Heart left ventricle (tissue), 16 donors: Measurements from ENCODE around the gene FBXL3. TPM values are rescaled to one million over a fixed set of nuclear protein-coding genes. Genes with fewer than 3 reads are reported as not detected.

Experiments
- ATAC-seq, 4 donors: fragments of 200-7000 bp; cut with Tn5 transposase; one replicate each; pipeline ENCODE4 v1.9.1; 2020 to 2022; ENCODE audit warnings: moderate library complexity in 4 of 4, mild to moderate bottlenecking in 3 of 4, moderate number of reproducible peaks in 1 of 4
- DNase-seq, 5 donors: peaks; one replicate each; pipeline ENCODE4 v3.0.0-alpha.2; 2020
- H3K27ac ChIP-seq, 12 donors: fragments of 200-600 bp; sonication (generic) in 4 of 12; one replicate each; pipeline versions ENCODE4 v1.5.0 to v1.8.0; 2016 to 2022; ENCODE audit warnings: mild to moderate bottlenecking in 2 of 12
- H3K27me3 ChIP-seq, 9 donors: fragments of 200-600 bp; sonication (generic) in 2 of 9; one replicate each; pipeline versions ENCODE4 v1.5.1 to v1.8.0; 2016 to 2022; ENCODE audit warnings: mild to moderate bottlenecking in 3 of 9
- H3K36me3 ChIP-seq, 9 donors: fragments of 200-600 bp; sonication (generic) in 2 of 9; one replicate each; pipeline versions ENCODE4 v1.5.0 to v1.8.0; 2018 to 2022; ENCODE audit warnings: mild to moderate bottlenecking in 2 of 9
- H3K4me1 ChIP-seq, 12 donors: fragments of 200-600 bp; sonication (generic) in 4 of 12; one replicate each; pipeline versions ENCODE4 v1.5.0 to v1.8.0; 2016 to 2022; ENCODE audit warnings: mild to moderate bottlenecking in 3 of 12
- H3K4me3 ChIP-seq, 12 donors: fragments of 200-600 bp; sonication (generic) in 4 of 12; one replicate each; pipeline versions ENCODE4 v1.5.0 to v1.8.0; 2017 to 2022; ENCODE audit warnings: mild to moderate bottlenecking in 9 of 12, moderate library complexity in 4 of 12
- H3K9me3 ChIP-seq, 12 donors: fragments of 200-600 bp; sonication (generic) in 4 of 12; one replicate each; pipeline versions ENCODE4 v1.5.0 to v1.8.0; 2016 to 2022; ENCODE audit warnings: mild to moderate bottlenecking in 1 of 12
- POLR2A ChIP-seq, 2 donors: fragments of 450-650 bp; IDR thresholded peaks; one replicate each; pipeline ENCODE4 v1.6.1; 2017; ENCODE audit warnings: antibody characterized with exemption in 2 of 2, mild to moderate bottlenecking in 2 of 2, moderate library complexity in 2 of 2
- WGBS, 4 donors: extraction: QIAGEN DNeasy Blood & Tissue Kit in 2 of 4; methylation state at CpG; one replicate each; pipeline versions ENCODE4 v1.1.5 to v1.1.7; 2013 to 2018; 5-methylcytosine and 5-hydroxymethylcytosine counted together
- intact Hi-C, 10 donors: fragments of 100-400 bp; cut with DNase I; formaldehyde crosslinking; loops; one replicate each; pipeline versions ENCODE4 v1.11.1 to v1.14.2; 2022
- polyA plus RNA-seq, 2 donors: library from polyadenylated mRNA; stranded (reverse); fragments of 200-250 nt; gene quantifications; one replicate each; pipeline ENCODE4 v1.2.3, GENCODE V29; 2013
- total RNA-seq, 9 donors: library from RNA; depleted of rRNA in 2 of 9; stranded (reverse); fragments of >200 nt in 2 of 9; fragmentation: NEBNext Ultra II Directional in 3 of 9; extraction: Animal tissue kit (Norgen Biotek cat#: 25700) in 3 of 9; gene quantifications; one replicate each; pipeline versions ENCODE4 v1.1.0 to v1.2.4, GENCODE V29; 2016 to 2023
- TF ChIP-seq, protein P1 (sequence below), 12 donors: fragments of 200-600 bp; sonication (generic) in 4 of 12; IDR thresholded peaks; one replicate each; pipeline versions ENCODE4 v1.5.0 to v1.8.0; 2018 to 2022; ENCODE audit warnings: antibody characterized with exemption in 12 of 12, mild to moderate bottlenecking in 5 of 12
- donor health status: ischemic (EF 13 %, LVEDD 7.1; RV severe dilation, severe dysfunction).
- donor health status: healthy with polysubstance abuse.
- donor health status: DM: no; HTN: yes; CAD: no.
- donor health status: DM: no; HTN: no; CAD: no.
- donor health status: ischemic (EF 25% LVEDD 6.9; RV normal size, moderate dysfunction).
- donor health status: ischemic (EF 25% LVEDD 5.7; RV mildly dilated, moderate dysfunction).
- donor health status: healthy.
- donor health status: DM: yes; HTN: yes; CAD: no.
- donor health status: ischemic (EF 35%, LVEDD 5.7; RV mildly dilated, moderate dysfunction).
- donor health status: nonischemic (EF 11% LVEDD 7.7; RV severe dilation, severe dysfunction).
- donor health status: DM: yes; HTN: yes; CAD: no.
- donor health status: PGD.
- donor health status: ischemic (EF 29% LVEDD 5.4; RV normal size, mild dysfunction).
- donor health status: nonischemic (EF 23%, LVEDD 6.1; RV moderate dilation, normal function).

FBXL3 gene
- total and polyA plus RNA-seq, 11 donors: 11.8 to 50.0 (median 31.4) TPM

DNA sequence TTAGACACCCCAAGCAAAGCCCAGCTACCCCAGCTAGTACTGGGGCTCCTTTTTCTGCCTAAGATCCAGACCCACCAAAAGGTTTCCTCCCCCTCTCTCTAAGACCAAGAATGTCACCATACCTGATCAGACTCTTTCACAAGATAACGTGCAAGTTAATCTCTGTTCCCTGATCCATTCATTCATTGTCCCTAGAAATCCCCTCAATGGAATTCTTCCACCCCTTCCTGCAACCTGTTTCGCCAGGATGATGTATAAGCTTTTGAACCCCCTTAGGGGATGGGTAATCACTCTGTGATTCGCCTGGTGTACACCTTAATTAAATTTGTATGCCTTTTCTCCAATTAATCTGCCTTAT is 52.4 kb downstream of the FBXL3 start:
- intact Hi-C loops: loop anchor here in 1 of 10 donors (10.0 kb wide), 1 partner anchor 1100 kb away; no protein-coding TSS in a partner anchor
- 92 to 99% (median 94%) methylated on average over 3 of the region's 3 CpGs for WGBS, 4 donors

GRCh38 chr13:76973920-76974617 is 52.9 kb downstream of the FBXL3 start:
- intact Hi-C loops: loop anchor here in 1 of 10 donors (10.0 kb wide), 1 partner anchor 1099 kb away; no protein-coding TSS in a partner anchor
- no peak for ATAC-seq

More for the DNA sequence above, 52.4 kb downstream of the FBXL3 start:
- H3K27ac ChIP-seq: no peak overlapping the region
- no peaks in the 10 kb centered on the region for H3K36me3 ChIP-seq
- ATAC-seq: no peak
- H3K4me3 ChIP-seq: no peak overlapping the region
- DNase-seq: no peak
- TF ChIP-seq, protein P1, sequence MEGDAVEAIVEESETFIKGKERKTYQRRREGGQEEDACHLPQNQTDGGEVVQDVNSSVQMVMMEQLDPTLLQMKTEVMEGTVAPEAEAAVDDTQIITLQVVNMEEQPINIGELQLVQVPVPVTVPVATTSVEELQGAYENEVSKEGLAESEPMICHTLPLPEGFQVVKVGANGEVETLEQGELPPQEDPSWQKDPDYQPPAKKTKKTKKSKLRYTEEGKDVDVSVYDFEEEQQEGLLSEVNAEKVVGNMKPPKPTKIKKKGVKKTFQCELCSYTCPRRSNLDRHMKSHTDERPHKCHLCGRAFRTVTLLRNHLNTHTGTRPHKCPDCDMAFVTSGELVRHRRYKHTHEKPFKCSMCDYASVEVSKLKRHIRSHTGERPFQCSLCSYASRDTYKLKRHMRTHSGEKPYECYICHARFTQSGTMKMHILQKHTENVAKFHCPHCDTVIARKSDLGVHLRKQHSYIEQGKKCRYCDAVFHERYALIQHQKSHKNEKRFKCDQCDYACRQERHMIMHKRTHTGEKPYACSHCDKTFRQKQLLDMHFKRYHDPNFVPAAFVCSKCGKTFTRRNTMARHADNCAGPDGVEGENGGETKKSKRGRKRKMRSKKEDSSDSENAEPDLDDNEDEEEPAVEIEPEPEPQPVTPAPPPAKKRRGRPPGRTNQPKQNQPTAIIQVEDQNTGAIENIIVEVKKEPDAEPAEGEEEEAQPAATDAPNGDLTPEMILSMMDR (IDR thresholded peaks at IDR 0.05): no peak
- TF ChIP-seq POLR2A (IDR thresholded peaks at IDR 0.05): no peak
- peaks cover 0 to 3% (median 0%) of the 10 kb centered on the region in 12 donors for H3K4me1 ChIP-seq
- peaks cover 0 to 23% (median 6%) of the 10 kb centered on the region in 9 donors for H3K27me3 ChIP-seq
- H3K9me3 ChIP-seq: no peaks in the 10 kb centered on the region

DNA sequence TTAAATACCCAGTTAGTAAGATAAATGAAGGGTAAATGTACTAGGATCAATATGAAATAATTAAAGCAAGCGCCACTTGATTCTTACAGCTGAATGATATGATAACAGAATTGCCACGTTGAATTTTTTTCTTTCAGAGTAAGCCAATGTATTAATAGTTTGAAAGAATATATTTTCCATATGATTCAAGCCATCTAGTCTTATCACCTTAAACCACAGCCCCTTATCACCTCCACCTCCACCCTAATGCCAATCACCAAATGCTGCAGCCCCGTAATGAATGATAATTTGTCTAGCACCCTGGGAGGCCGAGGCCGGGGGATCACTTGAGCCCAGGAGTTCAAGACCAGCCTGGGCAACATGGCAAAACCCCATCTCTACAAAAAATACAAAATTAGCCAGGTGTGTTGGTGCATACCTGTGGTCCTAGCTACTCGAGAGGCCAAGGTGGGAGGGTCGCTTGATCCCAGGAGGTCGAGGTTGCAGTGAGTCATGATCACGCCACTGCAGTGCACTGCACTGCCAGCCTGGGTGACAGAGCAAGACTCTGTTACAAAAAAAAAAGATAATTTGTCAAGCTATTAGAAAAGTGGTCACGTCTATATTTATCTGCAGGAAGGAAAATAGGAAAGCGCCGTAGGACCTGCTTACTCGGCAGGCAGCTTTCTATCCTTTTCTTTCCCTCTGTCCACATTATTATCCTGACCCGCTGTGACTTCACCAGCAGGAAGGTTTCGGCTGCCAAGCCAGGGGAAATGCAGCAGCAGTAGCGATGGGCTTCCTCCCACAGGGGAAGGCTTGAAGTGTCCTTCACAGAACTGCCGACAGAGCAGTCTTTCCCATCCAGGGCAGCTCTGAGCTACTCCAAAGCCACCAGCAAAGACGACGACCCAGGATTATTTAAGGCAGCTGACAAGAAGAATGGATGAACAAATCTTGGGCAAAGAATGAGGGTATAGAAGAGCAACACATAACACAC is 54.8 kb downstream of the FBXL3 start:
- intact Hi-C loops: loop anchor here in 1 of 10 donors (10.0 kb wide), 1 partner anchor 1097 kb away; no protein-coding TSS in a partner anchor
- Histone ChIP-seq H3K9me3 (no peaks in the 10 kb centered on the region), H3K27me3 (peaks cover 0 to 16% (median 4%) of the 10 kb centered on the region in 9 donors), H3K4me1 (peaks cover 0 to 2% (median 0%) of the 10 kb centered on the region in 12 donors), H3K36me3 (no peaks in the 10 kb centered on the region), H3K27ac (no peak overlapping the region), H3K4me3 (no peak overlapping the region)
- DNase-seq: no peak
- TF ChIP-seq, protein P1 (IDR thresholded peaks at IDR 0.05): no peak
- TF ChIP-seq POLR2A (IDR thresholded peaks at IDR 0.05): no peak
- ATAC-seq: peak in 1 of 4 donors; percentile 46
- 44 to 48% (median 46%) methylated on average over 19 of the region's 19 CpGs for WGBS, 4 donors

More at GRCh38 chr13:76973920-76974617, 52.9 kb downstream of the FBXL3 start:
- Histone ChIP-seq H3K27me3 (peaks cover 0 to 18% (median 6%) of the 10 kb centered on the region in 9 donors), H3K27ac (no peak overlapping the region), H3K4me1 (peaks cover 0 to 2% (median 0%) of the 10 kb centered on the region in 12 donors), H3K36me3 (no peaks in the 10 kb centered on the region), H3K4me3 (no peak overlapping the region), H3K9me3 (no peaks in the 10 kb centered on the region)
- DNase-seq: no peak
- WGBS, 4 donors: 90 to 95% (median 93%) methylated on average over 6 of the region's 6 CpGs
- TF ChIP-seq POLR2A (IDR thresholded peaks at IDR 0.05): no peak
- TF ChIP-seq, protein P1 (IDR thresholded peaks at IDR 0.05): no peak
